T1000 (cell line): ENCODE data around the gene HSD11B1L.

ENCODE experiments used
- DNase-seq: peaks from one replicate; lab custom pipeline; 2025; ENCODE audit warnings: mixed read lengths; lab: John Stamatoyannopoulos, UW

HSD11B1L gene

DNA sequence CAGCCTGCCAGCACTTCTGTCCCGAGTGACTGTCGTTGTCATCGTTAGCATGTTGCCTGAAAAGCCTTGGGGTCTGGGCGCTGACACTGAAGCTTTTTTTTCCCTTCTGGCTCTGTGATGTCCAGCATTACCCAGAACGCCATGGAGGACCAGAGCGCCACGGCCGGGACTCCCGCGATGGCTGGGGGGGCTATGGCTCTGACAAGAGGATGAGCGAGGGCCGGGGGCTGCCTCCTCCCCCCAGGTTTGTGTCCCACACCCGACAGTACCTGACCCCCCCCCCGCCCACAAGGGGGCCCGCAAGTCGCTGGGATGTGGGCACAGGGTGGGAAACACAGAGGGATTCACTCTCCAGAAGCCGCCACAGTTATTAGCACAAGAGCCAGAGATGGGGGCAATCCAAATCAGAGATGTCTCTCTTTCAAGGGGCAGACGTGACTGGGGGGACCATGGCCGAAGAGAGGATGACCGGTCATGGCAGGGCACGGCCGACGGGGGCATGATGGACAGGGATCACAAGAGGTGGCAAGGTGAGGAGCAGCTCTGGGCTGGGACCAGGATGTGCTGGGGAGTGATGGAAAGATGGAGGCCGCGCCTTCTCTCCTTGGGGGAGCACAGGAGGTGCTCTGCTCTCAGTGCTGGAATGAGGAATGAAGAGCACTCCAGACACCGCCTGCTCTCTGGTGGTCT, 13.8 kb upstream of the HSD11B1L start:
- DNase-seq, result no peak

DNA sequence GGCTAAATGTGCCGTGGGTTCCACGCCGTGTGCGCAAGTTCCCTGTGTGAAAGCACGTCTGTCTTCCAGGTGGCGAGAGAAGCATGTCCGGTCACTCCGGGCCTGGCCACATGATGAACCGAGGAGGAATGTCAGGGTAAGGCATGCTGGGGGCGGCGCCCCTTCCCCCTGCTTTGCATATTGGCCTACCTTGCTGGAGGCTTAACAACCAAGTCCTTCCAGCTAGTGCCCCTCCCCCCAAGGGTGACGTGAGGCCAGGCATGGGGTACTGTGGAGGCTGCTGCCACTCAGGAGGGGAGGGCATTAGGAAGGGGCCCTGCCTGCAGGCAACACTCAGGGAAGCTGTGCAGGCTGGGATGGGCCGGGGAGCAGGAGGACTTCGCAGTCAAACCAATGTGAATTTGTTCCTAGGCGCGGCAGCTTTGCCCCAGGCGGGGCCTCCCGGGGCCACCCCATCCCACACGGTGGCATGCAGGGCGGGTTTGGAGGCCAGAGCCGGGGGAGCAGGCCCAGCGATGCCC, 13.0 kb upstream of the HSD11B1L start:
- no peak for DNase-seq

DNA sequence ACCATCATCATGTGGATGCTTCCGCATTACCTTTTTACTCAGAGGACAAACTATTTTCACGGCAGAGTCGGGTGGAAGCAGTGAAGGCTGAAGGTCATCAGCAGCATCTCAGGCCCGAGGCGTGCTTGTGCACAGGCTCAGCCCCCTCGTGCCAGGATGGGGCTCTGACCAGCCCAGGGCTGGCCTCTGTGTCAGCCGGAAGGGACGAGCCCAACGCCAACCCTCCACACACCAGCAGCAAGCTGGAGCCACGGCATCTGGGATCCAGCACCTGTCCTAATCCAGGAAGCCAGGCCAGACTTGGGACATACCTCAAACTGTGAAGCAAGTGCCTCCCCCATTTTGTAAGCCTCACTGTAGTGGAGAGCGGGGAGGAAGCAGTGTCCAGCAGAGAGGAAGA, 11.6 kb upstream of the HSD11B1L start:
- DNase-seq, result no peak

DNA sequence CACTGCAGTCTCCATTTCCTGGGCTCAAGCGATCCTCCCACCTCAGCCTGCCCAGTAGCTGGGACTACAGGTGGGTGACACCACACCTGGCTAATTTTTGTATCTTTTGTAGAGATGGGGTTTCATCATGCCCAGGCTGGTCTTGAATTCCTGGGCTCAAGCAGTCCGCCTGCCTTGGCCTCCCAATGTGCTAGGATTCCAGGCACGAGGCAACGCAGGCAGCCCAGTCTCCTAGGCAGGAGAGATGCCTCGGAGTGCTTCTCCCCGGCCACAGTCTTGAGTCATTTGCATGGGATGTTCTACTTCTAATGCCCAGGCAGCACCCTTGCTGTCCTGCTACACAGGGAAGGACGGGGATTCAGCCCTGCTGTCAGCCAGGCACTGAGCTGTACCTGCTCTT, 9.2 kb upstream of the HSD11B1L start:
- no peak for DNase-seq

DNA sequence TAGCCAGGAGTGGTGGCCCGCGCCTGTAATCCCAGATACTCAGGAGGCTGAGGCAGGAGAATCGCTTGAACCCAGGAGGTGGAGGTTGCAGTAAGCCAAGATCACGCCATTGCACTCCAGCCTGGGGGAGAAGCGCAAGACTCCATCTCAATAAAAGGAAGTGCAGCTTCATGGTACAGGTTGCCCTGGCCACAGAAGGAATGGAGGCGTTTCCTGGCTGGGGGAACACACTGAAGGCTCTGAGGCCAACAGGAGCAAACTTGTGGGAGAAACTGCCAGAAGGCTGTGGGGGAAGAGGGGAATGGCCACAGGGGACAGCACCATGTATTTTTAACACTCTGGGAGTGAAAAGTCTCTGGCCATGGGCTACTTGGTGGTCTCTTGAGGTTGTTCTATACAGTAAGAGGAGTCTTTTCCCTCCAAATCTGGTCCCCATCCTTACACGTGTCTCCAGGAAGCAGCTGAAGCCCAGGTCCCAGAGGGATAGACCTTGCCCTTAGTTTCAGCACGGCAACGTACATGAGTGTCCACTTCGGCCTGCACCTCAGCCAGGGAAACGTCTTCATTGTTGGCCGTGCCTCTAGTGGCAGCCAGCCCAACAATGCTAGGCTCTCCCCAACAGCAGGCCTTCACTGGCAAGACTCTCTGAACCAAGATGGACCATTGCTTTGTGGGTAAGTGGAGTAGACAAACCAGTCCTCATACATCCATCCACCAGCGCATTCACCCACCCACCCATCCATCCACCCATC, 7.9 kb upstream of the HSD11B1L start:
- DNase-seq, result no peak

DNA sequence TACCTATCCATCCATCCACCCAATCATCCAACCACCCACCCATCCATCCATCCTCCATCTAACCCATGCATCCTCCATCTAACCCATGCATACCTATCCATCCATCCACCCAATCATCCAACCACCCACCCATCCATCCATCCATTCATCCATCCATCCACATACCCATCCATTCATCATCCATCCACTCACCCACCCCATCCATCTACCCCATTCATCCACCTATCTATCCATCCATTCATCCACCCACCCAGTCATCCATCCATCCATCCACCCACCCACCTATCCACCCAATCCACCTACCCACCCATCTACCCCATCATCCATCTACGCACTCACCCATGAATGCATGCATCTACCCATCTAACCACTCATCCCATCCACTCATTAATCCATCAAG, 7.1 kb upstream of the HSD11B1L start:
- no peak for DNase-seq

DNA sequence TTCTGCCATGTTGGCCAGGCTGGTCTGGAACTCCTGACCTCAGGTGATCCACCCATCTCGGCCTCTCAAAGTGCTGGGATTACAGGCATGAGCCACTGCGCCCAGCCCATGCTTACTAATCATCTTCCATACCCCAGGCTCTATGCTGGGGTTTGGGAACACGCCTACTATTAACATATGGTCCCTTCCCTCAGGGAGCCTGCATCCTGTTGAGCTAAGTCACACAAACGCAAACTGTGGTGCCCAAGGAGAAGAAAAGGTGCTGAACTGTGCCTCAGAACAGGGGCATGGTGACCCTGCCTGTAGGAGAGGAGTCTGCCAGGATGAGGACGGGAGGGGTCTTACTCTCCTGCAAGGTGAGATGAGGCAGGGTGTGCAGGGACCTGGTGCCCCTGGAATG, 6.1 kb upstream of the HSD11B1L start:
- DNase-seq, result no peak

DNA sequence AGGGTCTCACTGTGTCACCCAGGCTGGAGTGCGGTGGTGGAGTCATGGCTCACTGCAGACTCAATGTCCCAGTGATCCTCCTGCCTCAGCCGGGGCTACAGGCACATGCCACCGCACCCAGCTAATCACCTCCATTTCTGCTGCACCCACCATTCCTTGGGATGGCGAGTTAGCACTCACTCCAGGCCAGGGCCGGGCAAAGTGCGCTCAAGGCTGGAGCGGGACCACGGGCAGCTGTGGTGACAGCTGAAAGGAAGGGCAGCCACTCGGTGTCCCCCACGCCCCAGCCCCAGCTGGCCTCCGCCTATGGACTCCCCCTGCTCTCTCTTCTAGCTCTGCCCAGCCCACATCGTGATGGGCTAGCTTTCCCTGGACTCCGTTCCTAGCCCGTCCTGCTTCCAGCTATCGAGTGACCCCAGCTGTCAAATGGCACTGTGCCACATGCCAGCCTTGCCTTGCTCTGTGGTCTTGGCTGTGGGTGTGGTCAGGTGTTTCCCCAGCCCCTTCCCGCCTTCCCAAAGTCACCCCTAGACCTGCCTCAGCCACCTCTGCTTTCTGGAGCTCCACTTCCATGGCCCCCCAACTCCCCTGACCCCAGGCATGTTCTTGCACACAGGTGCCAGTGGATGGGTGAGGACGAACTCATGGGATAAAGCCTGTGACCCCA, 4.6 kb upstream of the HSD11B1L start:
- DNase-seq, result no peak

DNA sequence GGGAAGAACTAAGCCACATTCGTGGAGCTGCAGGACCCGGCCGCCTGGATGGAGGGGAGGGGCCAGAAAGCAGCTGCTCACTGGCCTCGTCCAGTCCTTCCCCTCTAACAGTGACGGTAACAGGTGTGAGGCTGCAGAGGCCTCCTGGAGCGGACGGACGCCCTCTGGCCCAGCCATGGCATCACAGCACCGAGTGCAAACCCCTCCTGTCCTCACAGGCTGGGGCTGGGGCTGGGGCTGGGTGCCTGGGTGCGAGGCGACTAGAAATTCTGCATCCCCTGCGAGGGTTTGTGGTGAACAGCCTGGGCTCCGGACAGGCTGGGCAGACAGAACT, 4.1 kb upstream of the HSD11B1L start:
- no peak for DNase-seq

DNA sequence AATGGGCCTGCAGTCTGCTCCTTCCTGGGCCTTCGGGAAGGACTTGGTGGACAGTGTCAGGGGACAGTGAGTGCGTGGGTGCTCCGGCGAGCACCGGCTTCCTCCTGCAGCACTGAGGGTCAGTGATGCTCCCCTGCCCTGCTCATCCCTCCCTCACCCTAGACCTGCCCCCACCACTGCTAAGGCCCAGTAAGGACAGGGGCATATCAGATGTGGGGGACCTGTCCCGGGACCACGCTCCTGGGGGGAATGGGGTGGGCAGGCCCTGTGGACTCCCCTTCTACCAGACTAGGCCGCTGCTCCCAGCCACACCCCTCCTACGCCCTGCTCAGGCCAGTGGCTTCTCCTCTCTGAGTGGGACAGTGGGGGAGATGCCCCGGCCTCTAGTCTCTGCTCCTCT, 3.7 kb upstream of the HSD11B1L start:
- no peak for DNase-seq

DNA sequence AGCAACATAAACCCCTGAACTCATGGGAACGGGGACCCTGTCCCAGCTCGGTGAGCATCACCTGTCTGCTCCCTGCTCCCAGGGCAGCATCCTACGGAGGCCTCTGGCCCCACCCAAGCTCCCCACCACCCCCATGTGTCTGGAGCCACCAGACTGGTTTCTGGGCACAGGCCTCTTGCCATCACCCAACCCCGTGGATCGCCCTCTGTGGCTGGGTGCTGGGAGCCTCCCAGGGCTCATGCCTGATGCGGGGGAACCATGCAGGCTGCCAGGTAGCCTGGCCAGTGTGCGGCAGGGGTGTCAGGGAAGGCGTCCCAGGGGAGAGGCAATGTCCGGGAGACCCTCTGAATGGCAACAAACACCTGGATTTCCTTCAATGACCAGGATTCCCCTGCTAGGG, 3.2 kb upstream of the HSD11B1L start:
- no peak for DNase-seq

DNA sequence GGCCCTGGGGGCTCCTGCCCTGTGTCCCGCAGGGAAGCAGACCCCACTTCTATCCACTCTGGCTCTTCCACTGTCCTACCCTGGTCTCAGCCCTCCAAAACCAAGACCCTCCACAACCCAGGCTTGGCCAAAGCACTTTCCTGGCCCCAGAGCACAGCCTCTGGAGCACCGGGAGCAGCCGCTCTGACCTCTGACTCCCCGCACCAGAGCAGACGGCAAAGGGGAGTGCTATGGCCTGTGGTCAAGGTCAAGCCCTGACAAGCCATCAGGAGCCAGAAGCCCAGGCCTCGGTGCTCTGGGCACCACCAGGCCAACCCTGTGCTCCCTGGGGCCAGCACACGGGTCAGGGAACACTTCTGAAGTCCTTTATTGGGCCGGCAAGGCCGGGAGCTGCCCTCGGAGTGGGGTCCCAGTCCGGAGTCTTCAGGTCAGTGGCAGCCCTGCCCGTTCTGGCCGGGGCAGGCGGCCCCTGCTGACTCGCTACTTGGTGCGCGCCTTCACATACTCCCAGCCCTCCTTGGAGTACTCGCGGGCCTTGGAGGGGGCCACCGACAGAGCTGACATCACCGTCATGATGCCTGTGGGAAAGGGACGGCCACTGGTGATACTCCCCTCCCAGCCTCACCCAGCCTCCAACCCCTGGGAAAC, 2.6 kb upstream of the HSD11B1L start:
- DNase-seq, result no peak

DNA sequence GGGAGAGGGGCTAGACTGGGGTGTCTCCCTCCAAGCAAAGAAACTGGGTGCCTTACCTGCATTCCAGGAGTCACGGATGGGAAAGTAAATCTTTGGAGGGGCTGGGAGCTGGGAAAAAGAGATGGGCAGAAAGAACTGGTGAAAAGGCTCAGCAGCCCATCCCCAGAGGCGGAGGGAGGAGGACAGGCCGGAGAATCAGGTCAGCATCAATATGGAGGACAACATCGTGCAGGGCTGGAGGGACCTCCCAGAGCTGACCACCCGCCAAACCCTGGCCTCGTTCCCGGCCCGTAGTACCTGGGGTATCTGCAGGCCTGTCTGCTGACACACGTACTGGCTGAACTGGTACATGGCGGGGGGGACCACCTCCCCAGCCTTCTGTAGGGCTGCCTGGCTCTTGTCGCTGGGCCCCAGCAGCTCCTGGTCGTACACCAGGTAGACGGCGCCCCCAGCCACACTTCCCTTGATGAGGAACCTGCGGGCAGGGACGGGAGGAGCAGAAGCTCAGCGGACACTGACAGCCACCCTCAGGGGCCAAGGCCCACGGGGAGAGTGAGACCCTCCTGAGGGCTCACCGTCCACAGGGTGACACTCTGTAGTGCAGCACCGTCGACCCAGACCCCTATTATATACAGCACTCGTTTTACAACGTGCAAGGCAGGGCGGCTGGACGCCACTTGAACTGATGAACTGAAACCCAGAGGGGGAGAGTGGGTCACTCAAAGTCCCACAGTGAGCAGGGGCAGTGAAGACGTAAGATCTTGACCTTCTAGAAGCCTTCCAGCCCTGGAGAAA, 1.3 kb upstream of the HSD11B1L start:
- DNase-seq, result no peak

DNA sequence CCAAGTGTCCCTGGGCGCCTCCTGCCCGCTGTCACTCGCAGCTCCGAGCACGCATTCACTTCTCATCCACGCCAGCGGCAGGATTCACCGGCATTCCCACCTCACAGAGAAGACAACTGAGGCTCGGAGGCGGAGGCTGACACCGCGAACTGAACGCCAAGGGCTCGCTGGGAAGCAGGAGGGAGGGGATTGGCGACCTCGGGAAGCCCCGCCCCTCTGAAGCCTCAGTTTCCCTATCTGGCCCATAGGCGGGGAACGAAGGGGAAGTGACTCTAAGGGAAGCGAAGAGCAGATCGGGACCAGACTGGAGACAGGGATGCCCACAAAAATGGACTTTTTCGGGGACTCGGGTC, 767 bp upstream of the HSD11B1L start:
- DNase-seq, result no peak

DNA sequence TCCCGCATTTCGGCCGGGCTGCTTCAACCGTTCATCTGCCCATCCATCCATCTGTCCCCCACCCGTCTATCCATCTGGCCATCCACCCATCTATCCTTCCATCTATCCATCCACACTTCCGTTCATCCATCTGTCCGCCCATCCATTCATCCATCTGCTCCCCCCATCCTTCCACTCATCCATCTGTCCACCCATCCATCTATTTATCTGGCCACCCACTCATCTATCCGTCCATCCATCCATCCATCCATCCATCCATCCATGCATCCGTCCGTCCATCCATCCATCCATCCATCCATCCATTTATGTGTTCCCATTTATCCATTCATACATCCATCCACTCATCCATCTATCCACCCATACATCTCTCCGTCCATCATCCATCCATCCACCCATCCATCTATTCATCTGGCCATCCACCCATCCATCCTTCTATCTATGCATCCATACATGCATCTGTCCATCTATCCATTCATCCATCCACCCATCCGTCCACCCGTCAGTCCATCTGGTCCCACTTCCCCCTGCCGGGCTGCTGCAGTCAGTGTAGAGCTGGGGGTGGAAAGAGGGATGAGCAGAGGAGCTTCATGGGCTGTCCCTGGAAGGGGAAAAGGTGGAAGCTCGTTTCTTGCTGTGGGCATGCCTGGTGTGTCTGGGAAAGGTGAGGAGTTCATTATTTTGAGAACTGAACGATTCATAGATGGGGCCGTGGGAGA, 722 bp downstream of the HSD11B1L start:
- DNase-seq, result no peak

DNA sequence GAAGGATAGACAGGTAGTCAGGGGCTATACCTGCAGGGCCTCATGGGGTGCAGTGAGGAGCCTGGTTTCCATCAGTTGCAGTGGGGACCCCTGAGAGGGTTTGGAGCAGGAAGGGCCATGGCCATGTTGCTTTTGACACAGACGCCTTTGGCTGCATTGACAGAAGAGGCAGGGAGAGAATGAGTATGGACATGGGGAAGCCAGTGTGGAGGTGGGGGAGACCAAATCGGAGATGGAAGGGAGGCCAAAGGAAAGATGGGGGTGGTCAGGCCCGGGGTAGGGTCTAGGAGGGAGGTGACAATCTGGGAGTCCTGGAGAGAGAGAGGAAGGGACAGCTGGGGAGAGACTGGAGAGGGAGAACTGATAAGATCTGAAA, 1.3 kb downstream of the HSD11B1L start:
- no peak for DNase-seq

DNA sequence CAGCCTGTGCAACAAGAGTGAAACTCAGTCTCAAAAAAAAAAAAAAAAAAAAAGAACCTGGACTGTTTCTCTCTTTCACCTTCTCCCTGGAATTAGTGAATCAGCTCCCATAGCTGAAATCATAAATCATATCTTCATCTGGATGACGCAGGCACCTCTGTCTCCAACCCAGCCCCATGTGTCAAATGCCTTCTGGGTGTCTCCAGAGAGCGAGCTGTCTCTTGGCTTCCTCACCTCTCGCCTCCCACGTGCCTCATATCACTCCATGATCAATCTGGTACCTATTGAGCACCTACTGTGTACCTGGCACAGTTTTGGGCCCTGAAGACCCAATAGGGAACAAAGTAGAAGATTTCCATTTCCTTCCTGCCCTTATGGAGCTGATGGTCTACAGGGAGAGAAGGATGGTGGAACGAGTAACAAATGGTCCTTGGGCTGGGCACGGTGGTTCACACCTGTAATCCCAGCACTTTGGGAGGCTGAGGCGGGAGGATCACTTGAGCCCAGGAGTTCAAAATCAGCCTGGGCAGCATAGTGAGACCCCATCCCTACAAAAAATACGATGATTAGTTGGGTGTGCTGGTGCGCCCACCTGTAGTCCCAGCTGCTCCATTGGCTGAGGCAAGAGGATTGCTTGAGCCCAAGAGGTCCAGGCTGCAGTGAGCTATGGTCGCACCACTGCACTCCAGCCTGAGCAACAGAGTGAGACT, 2.5 kb downstream of the HSD11B1L start:
- DNase-seq, result no peak

DNA sequence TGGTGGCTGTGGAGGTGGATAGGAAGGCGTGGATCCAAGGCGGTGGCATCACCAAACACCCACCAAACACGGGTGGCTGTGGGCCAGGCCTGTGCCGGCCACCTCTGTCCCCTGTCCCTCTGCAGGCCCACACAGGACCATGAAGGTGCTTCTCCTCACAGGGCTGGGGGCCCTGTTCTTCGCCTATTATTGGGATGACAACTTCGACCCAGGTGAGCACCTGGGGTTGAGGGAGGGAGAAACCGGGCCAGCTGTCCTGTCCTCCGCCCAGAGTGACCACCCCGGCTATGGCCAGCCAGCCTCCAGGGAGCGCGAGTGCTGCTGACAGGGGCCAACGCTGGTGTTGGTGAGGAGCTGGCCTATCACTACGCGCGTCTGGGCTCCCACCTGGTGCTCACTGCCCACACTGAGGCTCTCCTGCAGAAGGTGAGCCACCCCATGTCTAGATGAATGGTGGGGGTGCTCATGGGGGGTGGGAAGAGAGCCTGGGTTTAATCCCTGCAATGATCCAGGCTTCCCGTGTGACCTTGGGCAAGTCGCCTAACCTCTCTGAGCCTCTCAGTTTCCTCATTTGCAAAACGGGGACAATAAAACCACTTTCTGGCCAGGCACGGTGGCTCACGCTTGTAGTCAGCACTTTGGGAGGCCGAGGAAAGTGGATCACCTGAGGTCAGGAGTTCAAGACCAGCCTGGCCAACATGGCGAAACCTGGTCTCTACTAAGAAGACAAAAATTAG, 4.0 kb downstream of the HSD11B1L start:
- DNase-seq, result no peak

DNA sequence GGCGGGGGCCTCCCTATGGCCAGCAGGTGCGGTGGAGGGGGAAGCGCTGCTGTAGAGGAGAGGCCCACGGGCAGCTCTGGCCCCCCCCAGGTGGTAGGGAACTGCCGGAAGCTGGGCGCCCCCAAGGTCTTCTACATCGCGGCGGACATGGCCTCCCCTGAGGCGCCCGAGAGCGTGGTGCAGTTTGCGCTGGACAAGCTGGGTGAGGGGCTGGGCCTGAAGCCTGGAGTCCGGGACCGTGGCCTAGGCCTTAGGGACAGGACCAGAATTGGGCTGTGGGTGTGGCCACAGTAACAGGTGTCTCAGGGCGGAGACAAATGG, 5.5 kb downstream of the HSD11B1L start:
- DNase-seq, result no peak
